ENCODE measurements around the gene SLC25A33. TPM values are rescaled to one million over a fixed set of nuclear protein-coding genes. Genes with fewer than 3 reads are reported as not detected.

The SLC25A33 gene
- total RNA-seq, 2 donors from 2014 or later = 10.9 to 16.4 TPM

DNA sequence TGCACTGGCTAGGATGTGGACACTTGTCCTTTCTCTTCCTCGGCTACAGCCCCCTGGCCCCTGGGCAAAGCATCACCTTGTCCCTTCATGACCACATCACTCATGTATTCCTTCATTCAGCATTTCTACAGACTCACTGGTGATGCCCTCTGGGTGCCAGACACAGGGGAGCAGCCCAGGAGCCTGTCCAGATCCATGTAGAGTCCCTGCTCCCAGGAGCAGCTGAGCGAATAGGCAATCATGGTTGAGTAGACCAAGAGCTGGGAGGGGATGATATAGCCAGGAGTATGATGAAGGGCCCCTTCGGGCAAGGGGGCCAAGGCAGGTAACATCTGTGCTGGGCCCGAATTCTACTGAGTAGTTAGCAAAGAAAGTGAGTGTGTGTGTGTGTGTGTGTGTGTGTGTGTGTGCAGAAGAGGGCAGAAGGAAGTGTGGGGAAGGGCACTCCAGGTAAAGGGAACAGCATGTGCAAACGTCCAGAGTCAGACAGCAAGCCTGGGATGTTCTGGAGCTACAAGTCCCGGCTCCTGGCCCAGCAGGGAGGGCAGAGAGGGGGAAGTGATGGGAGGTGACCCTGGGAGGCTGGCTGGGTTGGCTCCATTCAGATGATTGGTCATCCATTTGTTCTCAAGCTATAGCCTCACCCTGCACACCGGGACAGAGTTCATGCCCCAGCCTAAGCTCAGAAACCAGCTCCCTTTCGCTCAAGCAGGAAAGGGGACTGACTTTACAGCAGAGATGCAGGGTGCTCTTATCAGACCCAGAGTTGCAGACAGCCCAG lies 91.3 kb downstream of the SLC25A33 start:
- Histone ChIP-seq H3K27me3 (no peaks in the 10 kb centered on the region), H3K9me3 (no peaks in the 10 kb centered on the region), H3K4me1 (peaks cover 0 to 11% of the 10 kb centered on the region in 2 donors), H3K27ac (no peak overlapping the region), H3K4me3 (no peak overlapping the region), H3K36me3 (no peaks in the 10 kb centered on the region)
- no peak for DNase-seq (ENCODE audit: low spot score)
- TF ChIP-seq, protein P1, sequence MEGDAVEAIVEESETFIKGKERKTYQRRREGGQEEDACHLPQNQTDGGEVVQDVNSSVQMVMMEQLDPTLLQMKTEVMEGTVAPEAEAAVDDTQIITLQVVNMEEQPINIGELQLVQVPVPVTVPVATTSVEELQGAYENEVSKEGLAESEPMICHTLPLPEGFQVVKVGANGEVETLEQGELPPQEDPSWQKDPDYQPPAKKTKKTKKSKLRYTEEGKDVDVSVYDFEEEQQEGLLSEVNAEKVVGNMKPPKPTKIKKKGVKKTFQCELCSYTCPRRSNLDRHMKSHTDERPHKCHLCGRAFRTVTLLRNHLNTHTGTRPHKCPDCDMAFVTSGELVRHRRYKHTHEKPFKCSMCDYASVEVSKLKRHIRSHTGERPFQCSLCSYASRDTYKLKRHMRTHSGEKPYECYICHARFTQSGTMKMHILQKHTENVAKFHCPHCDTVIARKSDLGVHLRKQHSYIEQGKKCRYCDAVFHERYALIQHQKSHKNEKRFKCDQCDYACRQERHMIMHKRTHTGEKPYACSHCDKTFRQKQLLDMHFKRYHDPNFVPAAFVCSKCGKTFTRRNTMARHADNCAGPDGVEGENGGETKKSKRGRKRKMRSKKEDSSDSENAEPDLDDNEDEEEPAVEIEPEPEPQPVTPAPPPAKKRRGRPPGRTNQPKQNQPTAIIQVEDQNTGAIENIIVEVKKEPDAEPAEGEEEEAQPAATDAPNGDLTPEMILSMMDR (IDR thresholded peaks at IDR 0.05) = no peak

DNA sequence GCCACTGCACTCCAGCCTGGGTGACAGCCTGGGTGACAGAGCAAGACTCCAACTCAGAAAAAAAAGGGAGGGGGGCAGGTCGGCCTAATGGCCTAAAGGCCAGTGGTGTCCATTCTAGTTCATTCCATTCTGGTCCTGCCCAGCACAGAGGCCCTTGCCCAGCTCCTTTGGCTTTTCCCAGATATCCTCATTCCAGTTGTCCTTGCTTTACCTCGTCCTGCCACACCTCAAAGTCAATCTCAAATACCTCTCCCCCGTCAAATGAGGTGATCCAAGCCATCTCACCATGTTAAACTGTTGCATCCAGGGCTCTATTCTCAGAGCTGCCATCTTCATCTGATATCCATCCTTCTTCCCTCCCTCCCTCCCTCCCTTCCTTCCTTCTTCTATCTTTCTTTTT lies 92.3 kb downstream of the SLC25A33 start:
- no peak for DNase-seq (ENCODE audit: low spot score)
- Histone ChIP-seq H3K27me3 (no peaks in the 10 kb centered on the region), H3K4me1 (peaks cover 0 to 9% of the 10 kb centered on the region in 2 donors), H3K27ac (no peak overlapping the region), H3K4me3 (no peak overlapping the region), H3K9me3 (no peaks in the 10 kb centered on the region), H3K36me3 (no peaks in the 10 kb centered on the region)
- TF ChIP-seq, protein P1 (IDR thresholded peaks at IDR 0.05) = no peak

DNA sequence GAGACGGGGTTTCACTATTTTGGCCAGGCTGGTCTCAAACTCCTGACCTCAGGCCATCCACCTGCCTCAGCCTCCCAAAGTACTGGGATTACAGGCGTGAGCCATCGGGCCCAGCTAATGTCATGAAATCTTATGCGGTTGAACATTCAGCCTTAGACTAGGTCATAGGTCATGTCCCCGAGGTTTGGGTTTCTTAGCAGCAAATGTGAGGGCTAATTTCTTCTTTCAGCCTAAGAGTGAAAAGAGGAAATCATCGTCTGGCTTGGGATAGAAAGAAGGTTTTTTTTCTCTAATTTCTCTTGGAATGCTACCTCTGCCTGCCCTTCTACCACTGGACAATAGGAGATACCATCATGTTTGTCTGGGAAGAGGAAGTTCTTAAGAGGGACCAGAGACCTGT lies 94.2 kb downstream of the SLC25A33 start:
- H3K27ac ChIP-seq = no peak overlapping the region
- TF ChIP-seq, protein P1 (IDR thresholded peaks at IDR 0.05) = no peak
- no peaks in the 10 kb centered on the region for H3K9me3 ChIP-seq
- no peaks in the 10 kb centered on the region for H3K27me3 ChIP-seq
- no peaks in the 10 kb centered on the region for H3K36me3 ChIP-seq
- no peak for DNase-seq (ENCODE audit: low spot score)
- H3K4me1 ChIP-seq = no peaks in the 10 kb centered on the region
- no peak overlapping the region for H3K4me3 ChIP-seq

DNA sequence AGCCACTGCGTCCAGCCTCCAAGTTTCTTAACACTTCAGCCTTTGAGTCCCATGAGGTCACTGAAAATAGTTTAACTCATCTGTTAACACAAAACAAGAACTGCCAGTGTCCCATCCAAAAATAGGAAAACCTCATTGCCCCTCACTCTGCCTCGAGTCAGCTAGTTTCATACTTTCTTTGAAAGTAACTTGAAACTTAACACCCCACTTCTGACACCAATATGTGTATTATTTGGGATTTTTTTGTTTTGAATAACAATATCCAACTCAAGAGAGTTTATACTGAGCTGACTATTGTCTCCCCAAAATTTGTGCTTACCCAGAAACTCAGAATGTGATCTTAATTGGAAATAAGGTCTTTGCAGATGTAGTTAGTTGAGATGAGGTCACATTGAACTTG lies 95.3 kb downstream of the SLC25A33 start:
- H3K9me3 ChIP-seq = no peaks in the 10 kb centered on the region
- TF ChIP-seq, protein P1 (IDR thresholded peaks at IDR 0.05) = no peak
- no peak overlapping the region for H3K4me3 ChIP-seq
- no peak for DNase-seq (ENCODE audit: low spot score)
- H3K4me1 ChIP-seq = no peaks in the 10 kb centered on the region
- H3K36me3 ChIP-seq = no peaks in the 10 kb centered on the region
- no peak overlapping the region for H3K27ac ChIP-seq
- H3K27me3 ChIP-seq = no peaks in the 10 kb centered on the region

Other genes with a start within 250 kb of the SLC25A33 start
- gene SPSB1, start 246.6 kb upstream of the SLC25A33 start, total RNA-seq = 10 to 100 TPM; 20.1 to 20.8 TPM
- gene TMEM201, start 49.4 kb downstream of the SLC25A33 start, total RNA-seq = 10 to 100 TPM; 17.2 to 18.6 TPM
- gene PIK3CD, start 112.3 kb downstream of the SLC25A33 start, total RNA-seq = 1 to 10 TPM; 4.7 to 7.4 TPM

Data from right atrium auricular region (tissue), 2 donors.